ENCODE results near the gene HPCAL1.
A peak's percentile ranks its signal among the peaks of the same experiment; 100 is the strongest.
"Not testable (repeated sequence)": the region's sequence is repeated elsewhere in the genome, so short reads cannot be mapped to it uniquely, and the experiment has no call there.

Gene HPCAL1

DNA sequence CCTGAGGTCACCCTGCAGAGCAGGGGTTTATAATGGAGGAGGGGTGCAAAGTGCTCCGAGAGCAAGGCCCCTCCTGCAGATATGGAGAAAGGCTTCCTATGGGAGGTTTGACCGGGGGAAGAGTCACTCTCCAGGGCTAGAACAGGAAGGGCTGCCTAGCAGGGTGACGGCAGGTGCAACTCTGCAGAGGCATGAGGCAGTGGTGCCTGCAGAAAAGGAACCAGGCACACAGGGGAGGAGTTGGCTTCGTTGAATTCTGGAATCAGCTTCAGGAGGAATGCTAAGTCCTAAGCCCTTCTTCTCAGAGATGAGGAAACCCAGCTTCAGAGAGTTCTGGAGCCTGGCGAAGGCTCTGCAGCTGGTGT, 17.5 kb upstream of the HPCAL1 start:
- DNase-seq: peak; percentile 65

DNA sequence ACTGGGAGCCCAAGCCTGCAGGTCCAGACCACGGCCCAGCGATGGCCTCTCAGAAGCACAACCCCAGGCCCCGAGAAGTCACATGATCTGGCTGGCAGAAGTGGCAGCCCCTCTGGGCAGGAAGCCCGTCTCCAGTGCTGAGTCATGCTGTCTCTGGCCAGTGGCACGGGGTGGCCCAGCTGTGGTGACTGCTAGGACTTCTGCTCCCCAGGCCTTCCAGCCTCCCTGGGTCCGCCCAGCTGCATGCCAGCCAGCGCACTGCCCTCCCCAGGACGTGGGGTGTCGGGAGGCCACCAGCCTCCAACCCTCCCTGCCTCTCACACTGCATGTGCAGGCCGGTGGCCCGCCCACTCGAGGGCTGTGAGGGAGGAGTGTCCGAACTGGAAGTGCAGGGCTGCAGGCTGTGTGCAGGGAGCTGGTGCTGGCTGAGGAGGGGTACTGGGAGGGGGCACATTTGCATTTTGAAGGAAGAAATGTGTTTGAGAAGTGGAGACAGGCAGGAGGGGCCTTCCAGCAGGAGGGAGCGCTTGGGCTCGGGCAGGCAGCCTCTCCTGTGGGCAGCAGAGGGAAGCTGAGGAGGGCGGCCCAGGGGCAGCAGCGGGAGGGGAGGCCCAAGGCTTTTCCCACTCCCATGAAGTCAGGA, 17.0 kb upstream of the HPCAL1 start:
- peak; percentile 73 for DNase-seq

DNA sequence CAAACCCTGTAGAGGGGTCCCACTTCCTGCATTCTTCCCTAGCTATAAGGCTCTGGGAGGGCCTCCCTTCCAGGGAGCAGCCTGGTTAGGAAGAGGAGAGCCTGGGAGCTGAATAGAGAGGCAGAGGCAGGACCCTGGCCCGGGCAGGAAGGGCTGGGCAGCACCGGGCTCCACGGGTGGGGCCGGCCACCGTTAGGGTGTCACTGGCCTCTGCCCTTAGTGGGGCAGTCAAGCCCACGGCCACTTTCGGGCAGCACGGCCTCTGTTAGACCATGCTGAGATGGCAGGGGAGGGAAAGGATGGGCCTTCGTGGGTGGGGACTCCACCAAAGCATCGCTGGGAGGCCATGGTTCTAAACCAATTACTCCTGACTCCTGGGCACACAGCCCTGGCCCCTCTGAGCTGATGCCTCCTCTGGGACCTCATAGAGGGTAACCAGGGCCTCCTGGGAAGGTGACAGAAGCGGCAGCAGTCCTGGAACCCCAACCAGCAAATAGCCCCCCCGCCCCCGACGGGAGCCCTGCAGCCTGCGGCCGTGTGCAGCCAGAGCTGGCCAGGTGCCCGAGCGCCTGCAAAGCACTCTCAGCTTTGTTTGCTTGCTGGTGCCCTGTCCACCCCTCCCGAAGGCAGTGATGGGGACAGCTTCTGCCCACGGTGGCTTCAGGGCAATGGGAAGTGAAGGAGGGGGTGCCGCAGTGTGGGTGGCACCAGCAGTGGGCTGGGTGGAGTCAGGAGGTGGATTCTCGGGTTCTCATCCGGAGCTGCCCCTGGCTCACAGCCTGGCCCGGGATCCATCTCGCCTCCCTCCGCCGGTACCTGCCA, 16.3 kb upstream of the HPCAL1 start:
- DNase-seq: no peak

- no peak for DNase-seq
Measured at GRCh38 chr2:10287761-10288160, 14.9 kb upstream of the HPCAL1 start.

- DNase-seq: no peak
Measured at GRCh38 chr2:10288606-10289005, 14.1 kb upstream of the HPCAL1 start.

DNA sequence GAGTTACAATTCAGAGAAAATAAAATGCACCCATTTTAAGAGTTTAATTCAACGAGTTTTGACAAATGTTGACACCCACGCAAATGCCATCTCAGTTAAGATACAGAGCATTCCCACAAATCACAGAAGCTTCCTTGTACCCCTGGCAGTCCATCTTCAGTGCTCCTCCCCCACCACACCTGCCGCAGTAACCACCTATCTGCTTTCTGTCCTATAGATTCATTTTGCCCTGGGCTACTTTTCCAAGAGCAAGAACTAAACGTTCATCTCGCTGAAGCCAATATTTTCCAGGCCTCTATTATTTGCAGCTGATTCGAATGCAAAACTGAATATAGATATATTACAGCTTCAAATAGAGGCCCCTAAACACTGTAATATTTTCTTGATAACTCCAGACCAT, 13.4 kb upstream of the HPCAL1 start:
- no peak for DNase-seq

GRCh38 chr2:10289891-10290290, 12.8 kb upstream of the HPCAL1 start:
- DNase-seq: no peak

DNA sequence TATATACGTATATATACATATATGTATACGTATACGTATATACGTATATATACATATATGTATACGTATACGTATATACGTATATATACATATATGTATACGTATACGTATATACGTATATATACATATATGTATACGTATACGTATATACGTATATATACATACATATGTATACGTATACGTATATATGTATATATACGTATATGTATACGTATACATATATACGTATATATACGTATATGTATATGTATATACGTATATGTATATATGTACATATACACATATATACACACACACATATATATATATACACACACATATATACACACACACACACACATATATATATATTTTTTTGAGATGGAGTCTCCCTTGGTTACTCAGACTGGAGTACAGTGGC, 11.3 kb upstream of the HPCAL1 start:
- not testable (repeated sequence) for DNase-seq

GRCh38 chr2:10292033-10292432, 10.7 kb upstream of the HPCAL1 start:
- DNase-seq: no peak

GRCh38 chr2:10293603-10294002, 9.1 kb upstream of the HPCAL1 start:
- no peak for DNase-seq

- DNase-seq: no peak
Measured at GRCh38 chr2:10294077-10294476, 8.6 kb upstream of the HPCAL1 start.

GRCh38 chr2:10295649-10296048, 7.1 kb upstream of the HPCAL1 start:
- DNase-seq: not testable (repeated sequence)

GRCh38 chr2:10296142-10296541, 6.6 kb upstream of the HPCAL1 start:
- DNase-seq: no peak

DNA sequence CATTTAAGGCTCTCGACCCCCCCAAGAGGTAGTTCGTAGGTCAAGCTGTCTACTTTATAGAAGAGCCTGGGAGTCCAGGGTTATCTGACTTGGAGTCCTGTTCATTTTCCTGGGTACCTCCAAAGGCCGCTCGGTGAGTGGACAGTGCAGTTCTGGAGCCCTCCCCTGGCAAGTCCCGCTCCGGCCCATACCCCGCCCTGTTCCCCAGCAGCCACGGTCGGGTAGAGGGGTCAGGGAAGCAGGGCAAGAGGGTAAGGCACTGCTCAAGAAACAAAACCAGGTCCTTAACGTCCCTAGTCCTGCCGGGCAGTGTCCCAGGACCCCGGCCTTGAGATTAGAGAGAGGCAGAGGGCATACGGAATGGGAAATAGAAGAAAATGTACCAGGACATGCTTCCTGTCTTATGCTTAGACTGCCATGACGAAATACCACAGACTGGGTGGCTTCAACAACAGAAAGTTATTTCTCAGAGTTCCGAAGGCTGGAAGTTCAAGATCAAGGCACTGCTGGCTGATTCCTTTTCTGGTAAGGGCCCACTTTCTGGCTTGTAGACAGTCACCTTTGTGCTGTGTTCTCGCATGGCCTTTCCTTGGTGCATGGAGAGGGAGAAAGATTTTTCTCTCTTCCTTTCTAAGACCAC, 5.4 kb upstream of the HPCAL1 start:
- no peak for DNase-seq

GRCh38 chr2:10297959-10298531, 4.7 kb upstream of the HPCAL1 start:
- DNase-seq: no peak

GRCh38 chr2:10298777-10299176, 3.9 kb upstream of the HPCAL1 start:
- not testable (repeated sequence) for DNase-seq

- DNase-seq: no peak
Measured at GRCh38 chr2:10300328-10300920, 2.3 kb upstream of the HPCAL1 start.

DNA sequence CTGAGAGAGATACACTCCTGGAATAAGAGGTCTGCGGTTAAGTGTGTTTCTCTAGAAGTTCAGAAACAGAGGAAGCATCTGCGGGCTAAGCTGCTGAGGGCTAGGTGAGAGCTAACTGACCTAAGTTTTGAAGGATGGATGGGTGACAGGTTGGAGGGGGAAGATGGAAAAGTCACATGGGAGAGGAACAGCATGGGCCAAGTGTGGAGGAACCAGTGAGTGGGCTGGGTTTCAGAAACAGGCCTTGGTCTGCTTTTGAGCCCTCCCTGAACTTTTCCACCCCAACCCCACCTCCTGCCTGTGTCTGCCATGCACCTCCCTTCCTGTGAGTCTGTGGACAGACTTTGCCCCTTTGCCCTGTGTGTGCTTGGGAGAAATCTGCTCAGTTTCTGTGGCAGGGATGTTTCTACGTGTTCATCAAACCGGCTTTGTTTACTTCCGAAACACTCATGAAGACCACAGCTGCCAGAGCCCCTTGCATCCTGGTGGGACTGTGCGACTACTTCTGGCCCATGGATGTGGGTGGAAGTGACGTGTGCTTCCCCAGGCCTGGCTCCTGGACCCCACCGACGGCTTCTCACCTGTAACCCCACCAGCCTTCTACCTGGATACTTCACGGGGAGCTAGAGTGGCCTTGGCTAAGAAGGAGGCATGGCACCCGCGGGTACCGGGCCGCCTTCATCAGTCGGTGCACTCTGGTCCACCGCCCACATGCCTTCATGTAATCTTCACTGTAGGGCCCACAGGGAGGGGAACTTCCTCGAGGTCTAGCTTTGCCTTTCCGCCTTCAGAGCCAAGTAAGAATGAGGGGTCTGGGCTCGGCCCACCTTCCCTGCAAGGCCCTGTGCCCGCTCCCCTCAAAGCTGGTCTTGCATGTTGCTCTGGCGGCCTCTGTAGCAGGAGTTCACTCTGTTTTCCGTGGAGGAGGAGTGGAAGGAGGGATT, 1.4 kb upstream of the HPCAL1 start:
- DNase-seq: no peak

- DNase-seq: no peak
Measured at GRCh38 chr2:10301941-10302478, 694 bp upstream of the HPCAL1 start.

DNA sequence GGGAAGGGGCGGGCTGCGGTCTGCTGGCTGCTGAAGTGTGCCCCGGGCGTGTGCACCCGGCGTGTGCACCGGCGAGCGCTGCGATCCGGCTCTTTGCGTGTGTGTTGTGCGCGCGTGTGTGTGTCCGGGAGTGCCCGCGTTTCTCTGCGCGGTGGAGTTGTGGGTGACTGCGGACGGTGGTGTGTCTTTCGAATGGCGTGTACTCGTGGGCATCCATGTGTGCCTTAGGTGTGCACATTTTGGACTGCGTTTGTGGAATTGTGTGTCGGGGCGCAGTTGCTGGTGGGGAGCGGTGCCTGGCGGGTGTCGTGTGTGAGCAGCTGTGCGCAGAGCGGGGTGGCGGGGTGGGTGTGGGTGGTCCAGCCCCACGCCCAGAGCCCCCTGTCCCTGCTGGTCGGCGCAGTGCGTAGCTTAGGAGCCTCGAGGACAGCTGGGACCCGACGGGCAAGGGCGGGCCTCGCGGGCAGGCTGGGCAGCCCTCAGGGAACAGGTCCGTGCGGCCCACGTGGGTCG, 533 bp downstream of the HPCAL1 start:
- no peak for DNase-seq

- no peak for DNase-seq
Measured at GRCh38 chr2:10303694-10304378, 1.1 kb downstream of the HPCAL1 start.

Measured in GF-D8 (cell line).